Activated CD4-positive, CD25-positive, alpha-beta regulatory T cell (primary cell): ENCODE data around the gene OR51S1.
"Not testable (repeated sequence)": the region's sequence is repeated elsewhere in the genome, so short reads cannot be mapped to it uniquely, and the experiment has no call there.

Experiments
- DNase-seq, 4 experiments: peaks; one replicate each; lab custom pipeline; 2025; lab: John Stamatoyannopoulos, UW

The OR51S1 gene

GRCh38 chr11:4808476-4808875, 40.5 kb downstream of the OR51S1 start:
- DNase-seq: no peak

GRCh38 chr11:4804280-4804679, 44.7 kb downstream of the OR51S1 start, which contains the start of gene OR52R1:
Gene OR52R1 (minus strand): TSS chr11:4804380. CDS start chr11:4804380, 0 bp downstream.
- no peak for DNase-seq

DNA sequence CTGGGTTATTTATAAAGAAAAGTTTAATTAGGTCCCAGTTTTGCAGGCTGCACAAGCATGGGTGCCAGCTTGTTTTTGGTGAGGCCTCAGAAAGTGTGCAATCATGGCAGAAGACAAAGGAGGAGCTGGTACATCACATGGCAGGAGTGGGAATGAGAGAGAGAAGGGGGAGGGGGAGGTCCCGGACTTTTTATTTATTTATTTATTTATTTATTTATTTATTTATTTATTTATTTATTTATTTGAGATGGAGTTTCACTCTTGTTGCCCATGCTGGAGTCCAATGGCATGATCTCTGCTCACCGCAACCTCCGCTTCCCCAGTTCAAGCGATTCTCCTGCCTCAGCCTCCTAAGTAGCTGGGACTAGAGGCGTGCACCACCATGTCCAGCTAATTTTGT, 47.7 kb downstream of the OR51S1 start:
- not testable (repeated sequence) for DNase-seq

DNA sequence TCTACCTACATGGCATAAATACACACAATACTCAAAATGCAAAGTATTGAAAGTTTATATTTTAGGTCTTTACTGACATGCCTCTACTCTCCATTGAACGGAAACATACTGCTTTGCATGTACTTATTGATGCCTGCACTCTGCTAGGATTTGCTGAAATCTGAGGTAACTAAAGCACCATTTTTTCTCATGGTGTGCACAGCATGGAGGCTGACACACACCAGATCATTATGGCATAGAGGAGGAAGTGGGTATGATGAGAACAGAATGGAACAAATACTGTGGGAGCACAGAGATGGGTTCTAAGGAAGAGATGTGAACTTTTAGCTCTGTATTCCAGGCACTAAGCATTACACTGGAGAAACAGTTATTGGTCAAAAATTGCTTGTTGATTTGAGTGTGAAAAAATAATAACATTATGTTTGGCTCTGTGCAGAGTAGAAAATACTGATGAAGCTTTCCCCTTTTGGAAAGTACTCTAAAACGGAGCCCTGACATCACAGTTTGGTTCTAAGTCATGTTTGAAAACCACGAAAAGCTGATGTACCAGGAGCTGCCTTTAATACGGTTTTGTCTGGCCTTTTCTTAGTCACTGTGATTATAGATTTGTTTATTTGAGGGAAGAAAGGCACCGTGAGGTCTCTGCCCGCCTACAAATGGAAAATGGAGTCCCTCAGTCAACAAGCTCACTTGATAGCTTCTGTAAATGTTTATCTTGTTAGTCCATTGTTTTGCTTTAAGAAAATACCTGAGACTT, 50.4 kb downstream of the OR51S1 start:
- DNase-seq: no peak
